Measurements from ENCODE around the gene SLIT3.

Gene SLIT3

DNA sequence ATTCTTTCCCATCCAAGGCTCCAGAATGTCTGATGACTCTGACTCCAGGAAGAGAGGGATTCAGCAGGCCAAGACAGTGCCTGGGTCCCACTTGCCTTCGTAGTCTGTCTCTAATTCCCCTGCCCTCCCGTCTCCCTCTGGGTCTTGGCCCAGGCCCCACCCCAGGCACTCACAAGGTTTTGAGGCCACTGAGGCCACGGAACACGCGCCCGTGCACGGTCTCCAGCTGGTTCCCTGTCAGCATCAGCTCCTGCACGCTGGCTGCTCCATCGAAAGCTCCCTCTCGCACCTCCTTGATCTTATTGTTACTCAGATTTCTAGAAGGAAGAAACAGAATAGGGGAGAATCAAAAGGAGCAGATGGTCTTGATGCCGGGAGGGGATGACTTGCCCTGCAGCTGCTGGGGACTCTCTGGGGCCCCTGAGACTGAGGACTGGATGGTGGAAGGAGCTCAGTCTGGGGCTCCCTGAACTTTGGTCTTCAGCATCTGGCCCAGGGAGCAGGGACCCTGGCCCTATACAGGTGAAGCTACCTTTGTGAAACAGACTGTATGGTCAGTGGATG is 547.2 kb downstream of the SLIT3 start:
- H3K4me3 ChIP-seq (ENCODE audit: low read depth, low read length), result no peak overlapping the region
- no peak for DNase-seq (ENCODE audit: low read depth)
- TF ChIP-seq, protein P1, sequence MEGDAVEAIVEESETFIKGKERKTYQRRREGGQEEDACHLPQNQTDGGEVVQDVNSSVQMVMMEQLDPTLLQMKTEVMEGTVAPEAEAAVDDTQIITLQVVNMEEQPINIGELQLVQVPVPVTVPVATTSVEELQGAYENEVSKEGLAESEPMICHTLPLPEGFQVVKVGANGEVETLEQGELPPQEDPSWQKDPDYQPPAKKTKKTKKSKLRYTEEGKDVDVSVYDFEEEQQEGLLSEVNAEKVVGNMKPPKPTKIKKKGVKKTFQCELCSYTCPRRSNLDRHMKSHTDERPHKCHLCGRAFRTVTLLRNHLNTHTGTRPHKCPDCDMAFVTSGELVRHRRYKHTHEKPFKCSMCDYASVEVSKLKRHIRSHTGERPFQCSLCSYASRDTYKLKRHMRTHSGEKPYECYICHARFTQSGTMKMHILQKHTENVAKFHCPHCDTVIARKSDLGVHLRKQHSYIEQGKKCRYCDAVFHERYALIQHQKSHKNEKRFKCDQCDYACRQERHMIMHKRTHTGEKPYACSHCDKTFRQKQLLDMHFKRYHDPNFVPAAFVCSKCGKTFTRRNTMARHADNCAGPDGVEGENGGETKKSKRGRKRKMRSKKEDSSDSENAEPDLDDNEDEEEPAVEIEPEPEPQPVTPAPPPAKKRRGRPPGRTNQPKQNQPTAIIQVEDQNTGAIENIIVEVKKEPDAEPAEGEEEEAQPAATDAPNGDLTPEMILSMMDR (IDR thresholded peaks at IDR 0.05; ENCODE audit: insufficient read depth, low read depth, low read length, missing control alignments), result no peak

DNA sequence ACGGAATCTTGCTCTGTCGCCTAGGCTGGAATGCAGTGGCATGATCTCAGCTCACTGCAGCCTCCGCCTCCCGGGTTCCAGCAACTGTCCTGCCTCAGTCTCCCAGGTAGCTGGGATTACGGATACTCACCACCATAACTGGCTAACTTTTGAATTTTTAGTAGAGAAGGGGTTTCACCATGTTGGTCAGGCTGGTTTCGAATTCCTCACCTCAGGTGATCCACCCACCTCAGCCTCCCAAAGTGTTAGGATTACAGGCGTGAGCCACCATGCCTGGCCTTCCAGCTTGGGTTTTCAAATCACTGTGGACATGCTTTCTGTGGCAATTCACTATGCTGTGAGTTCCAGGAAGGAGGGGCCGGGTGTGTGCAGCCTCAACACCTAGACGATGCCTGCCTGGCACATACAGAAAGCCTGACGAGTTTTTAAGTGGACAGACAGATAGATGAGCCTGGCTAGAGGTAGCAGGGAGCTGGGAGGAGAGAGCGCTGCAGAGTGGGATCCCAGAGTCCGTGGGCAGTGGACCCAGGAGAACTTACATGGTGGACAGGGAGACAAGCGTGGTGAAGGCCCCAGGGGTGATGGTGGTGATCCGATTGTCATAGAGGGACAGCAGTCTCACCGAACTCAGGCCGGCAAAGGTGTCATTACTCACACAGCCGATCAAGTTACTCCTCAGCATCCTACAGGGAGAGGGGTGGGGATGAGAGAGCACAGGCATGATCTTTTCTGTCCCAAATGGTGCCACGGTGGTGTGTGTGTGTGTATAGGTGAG is 548.3 kb downstream of the SLIT3 start:
- no peak overlapping the region for H3K4me3 ChIP-seq (ENCODE audit: low read depth, low read length)
- DNase-seq (ENCODE audit: low read depth), result no peak
- TF ChIP-seq, protein P1 (IDR thresholded peaks at IDR 0.05; ENCODE audit: insufficient read depth, low read depth, low read length, missing control alignments), result no peak

DNA sequence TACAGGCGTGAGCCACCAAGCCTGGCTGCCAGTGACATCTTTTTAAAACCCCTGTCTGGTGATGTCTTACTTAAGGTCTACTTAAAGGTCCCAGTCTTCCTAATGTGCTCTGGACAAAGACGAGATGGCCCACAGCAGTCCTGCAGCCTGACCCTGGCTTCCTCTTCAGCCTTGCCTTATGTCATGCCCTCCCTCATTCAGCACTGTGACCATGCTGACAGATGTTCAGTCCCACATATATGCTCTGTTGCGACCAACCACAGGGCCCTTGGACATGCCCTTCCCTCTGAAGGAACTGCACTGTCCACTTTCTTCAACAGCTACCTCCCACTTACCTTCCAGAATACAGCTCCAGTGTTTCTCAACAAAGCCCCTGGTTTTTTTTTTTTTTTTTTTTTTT is 548.9 kb downstream of the SLIT3 start:
- TF ChIP-seq, protein P1 (IDR thresholded peaks at IDR 0.05; ENCODE audit: insufficient read depth, low read depth, low read length, missing control alignments), result no peak
- H3K4me3 ChIP-seq (ENCODE audit: low read depth, low read length), result no peak overlapping the region
- no peak for DNase-seq (ENCODE audit: low read depth)

DNA sequence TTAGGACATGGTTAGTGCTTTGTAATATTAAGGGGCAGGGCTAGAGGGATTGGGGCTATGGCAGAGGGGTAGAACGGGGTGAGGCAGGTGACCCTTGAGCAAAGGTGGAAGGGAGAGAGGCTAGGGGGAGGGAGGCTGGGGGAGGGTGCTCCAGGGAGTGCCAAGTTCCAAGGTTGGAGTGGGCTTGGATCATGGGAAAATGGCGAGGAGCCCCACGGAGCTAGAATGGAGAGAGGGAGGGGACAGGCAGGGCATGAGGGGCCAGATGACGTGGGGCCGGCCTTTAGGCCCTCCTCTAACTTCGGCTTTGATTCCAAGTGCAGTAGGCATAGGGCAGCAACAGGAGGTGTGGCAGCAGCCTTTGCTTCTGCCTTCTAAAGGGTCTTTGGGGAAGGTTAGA is 550.0 kb downstream of the SLIT3 start:
- TF ChIP-seq, protein P1 (IDR thresholded peaks at IDR 0.05; ENCODE audit: insufficient read depth, low read depth, low read length, missing control alignments), result no peak
- DNase-seq (ENCODE audit: low read depth), result no peak

DNA sequence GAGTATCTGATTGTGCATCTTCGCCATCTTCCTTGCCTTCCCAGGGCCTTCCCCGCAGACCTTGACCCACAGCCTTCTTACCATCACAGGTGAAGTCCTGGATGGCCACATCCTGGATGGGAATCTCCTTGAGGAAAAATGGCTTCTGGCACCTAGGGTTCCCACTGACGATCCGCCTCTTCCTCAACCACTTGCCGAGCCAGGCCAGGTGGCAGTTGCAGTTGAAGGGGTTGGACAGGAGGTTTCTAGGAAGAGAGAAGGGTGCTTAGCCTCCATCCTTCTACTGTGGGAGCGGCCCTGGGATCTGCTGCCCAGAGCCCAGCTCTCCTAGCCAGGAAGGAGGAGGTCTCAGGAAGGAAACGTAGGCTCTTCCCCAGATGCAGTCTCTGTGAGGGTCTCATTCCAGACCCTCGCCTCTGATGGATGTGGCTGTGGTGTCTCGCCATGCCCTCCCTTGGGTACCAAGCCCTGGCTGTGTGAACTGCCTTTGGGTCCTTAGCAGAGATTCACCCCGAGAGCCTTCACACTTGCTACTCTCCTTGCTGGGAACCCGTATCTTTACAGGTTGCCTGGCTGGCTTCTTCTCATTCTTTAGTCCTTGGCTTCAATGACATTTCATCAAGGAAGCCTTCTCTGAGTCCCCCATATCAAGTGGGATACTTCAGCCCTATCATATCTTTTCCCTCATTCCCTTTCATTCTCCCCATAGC is 551.4 kb downstream of the SLIT3 start:
- TF ChIP-seq, protein P1 (IDR thresholded peaks at IDR 0.05; ENCODE audit: insufficient read depth, low read depth, low read length, missing control alignments), result no peak
- no peak for DNase-seq (ENCODE audit: low read depth)
- H3K4me3 ChIP-seq (ENCODE audit: low read depth, low read length), result no peak overlapping the region

More for the DNA sequence above, 550.0 kb downstream of the SLIT3 start:
- no peak overlapping the region for H3K4me3 ChIP-seq (ENCODE audit: low read depth, low read length)

DNA sequence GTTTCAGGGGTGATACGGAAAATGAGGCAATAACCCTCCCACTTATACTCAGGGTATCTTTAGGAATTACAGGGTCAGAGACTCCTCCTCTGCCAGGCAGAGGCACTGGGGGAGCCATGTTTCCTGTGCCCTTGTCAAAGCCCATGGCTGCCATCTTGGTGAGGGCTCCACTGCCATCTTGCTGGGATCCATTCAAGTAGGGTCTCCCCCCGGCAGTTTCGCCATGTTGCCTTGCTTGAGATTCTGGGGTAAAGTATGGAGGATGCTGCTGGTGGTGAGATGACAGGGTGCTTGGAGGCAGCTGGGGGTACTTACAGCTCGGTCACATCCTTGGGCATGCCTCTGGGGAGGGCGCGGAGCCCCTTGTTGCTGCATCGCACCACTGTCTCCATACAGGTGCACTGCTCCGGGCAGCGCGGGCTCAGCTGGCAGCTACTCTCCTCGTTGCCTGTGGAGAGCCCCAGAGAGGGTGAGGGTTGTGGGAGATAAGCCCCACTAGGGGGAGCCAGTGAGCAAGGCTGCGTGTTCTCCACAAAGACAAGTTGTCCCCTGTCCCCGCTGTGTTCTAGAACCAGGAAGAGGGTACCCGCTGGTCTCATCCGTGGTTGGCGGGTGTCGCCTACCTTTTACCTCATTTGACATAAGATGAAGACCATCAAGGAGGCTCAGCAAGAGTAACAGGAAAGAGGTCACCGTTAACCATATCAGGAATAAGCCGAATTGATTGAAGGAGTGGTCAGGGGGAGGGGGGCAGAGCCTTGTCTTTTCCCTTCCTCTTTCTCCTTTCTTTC is 552.8 kb downstream of the SLIT3 start:
- peak; percentile 68 for DNase-seq (ENCODE audit: low read depth)
- TF ChIP-seq, protein P1 (IDR thresholded peaks at IDR 0.05; ENCODE audit: insufficient read depth, low read depth, low read length, missing control alignments), result peak; percentile 85
- no peak overlapping the region for H3K4me3 ChIP-seq (ENCODE audit: low read depth, low read length)

Data from GM12865 (cell line).